Karpas-422 (cell line): ENCODE data around the gene TTC9B. TPM values are rescaled to one million over a fixed set of nuclear protein-coding genes. Genes with fewer than 3 reads are reported as not detected.

ENCODE experiments used
- DNase-seq: peaks from one replicate; pipeline ENCODE4 v3.0.0-alpha.2; 2015
- H2AFZ ChIP-seq: fragments of 200-600 bp; sonication (generic); 2 replicates; pipeline ENCODE4 v1.6.1; 2014; ENCODE audit warnings: antibody characterized with exemption, low read length, mixed read lengths
- H3K27ac ChIP-seq: fragments of 200-600 bp; sonication (generic); 2 replicates; pipeline ENCODE4 v1.5.1; 2014; ENCODE audit warnings: mild to moderate bottlenecking, low read length, moderate library complexity
- H3K27me3 ChIP-seq: fragments of 200-600 bp; sonication (generic); 2 replicates; pipeline ENCODE4 v1.6.1; 2014; ENCODE audit warnings: low read length, mixed read lengths
- H3K36me3 ChIP-seq: fragments of 200-600 bp; sonication (generic); 2 replicates; pipeline ENCODE4 v1.6.1; 2014; ENCODE audit warnings: low read length, mixed read lengths; ENCODE audit not compliant: insufficient read depth
- H3K4me1 ChIP-seq: fragments of 200-600 bp; sonication (generic); 2 replicates; pipeline ENCODE4 v1.6.1; 2014; ENCODE audit warnings: mild to moderate bottlenecking, low read length, mixed read lengths
- H3K4me2 ChIP-seq: fragments of 200-600 bp; sonication (generic); 2 replicates; pipeline ENCODE4 v1.6.1; 2014; ENCODE audit warnings: low read length, low read depth, mild to moderate bottlenecking; ENCODE audit not compliant: poor library complexity, severe bottlenecking
- H3K4me3 ChIP-seq: fragments of 200-600 bp; sonication (generic); 2 replicates; pipeline ENCODE4 v1.5.1; 2014; ENCODE audit warnings: mild to moderate bottlenecking, antibody characterized with exemption, low read length, mixed read lengths
- H3K79me2 ChIP-seq: fragments of 200-600 bp; sonication (generic); 2 replicates; pipeline ENCODE4 v1.6.1; 2014; ENCODE audit warnings: mild to moderate bottlenecking, low read length, mixed read lengths
- H3K9ac ChIP-seq: fragments of 200-600 bp; sonication (generic); 2 replicates; pipeline ENCODE4 v1.6.0; 2014; ENCODE audit warnings: low read length
- H3K9me2 ChIP-seq: fragments of 200-600 bp; sonication (generic), shearing (Covaris generic); replicated peaks from 2 replicates; pipeline ENCODE4 v1.6.0; 2014; ENCODE audit warnings: mild to moderate bottlenecking, low read length, moderate library complexity; ENCODE audit not compliant: insufficient read depth
- H3K9me3 ChIP-seq: fragments of 300-700, 200-600 bp; sonication (generic); 2 replicates; pipeline ENCODE4 v1.6.1; 2014; ENCODE audit warnings: low read length, mixed read lengths
- H4K20me1 ChIP-seq: fragments of 200-600 bp; sonication (generic); 2 replicates; pipeline ENCODE4 v1.6.1; 2014; ENCODE audit warnings: mild to moderate bottlenecking, antibody characterized with exemption, low read length, low read depth; ENCODE audit not compliant: insufficient read depth
- total RNA-seq: library from RNA; depleted of rRNA; stranded (reverse); fragments of >200 nt; shearing (Covaris generic); gene quantifications from 2 replicates; pipeline ENCODE4 v1.2.3, GENCODE V29; 2014; ENCODE audit warnings: low replicate concordance

TTC9B gene
- total RNA-seq, 1 experiment from 2014 or later, result not detected

- Histone ChIP-seq H2AFZ (no peak overlapping the region), H3K9ac (no peak overlapping the region), H3K36me3 (peaks cover 5% of the 10 kb centered on the region; the same call in 1 of the 2 replicates), H3K4me2 (no peak overlapping the region), H4K20me1 (no peaks in the 10 kb centered on the region), H3K9me3 (no peaks in the 10 kb centered on the region), H3K4me3 (no peak overlapping the region), H3K27ac (no peak overlapping the region), H3K79me2 (peaks cover 6% of the 10 kb centered on the region), H3K9me2 (no peaks in the 10 kb centered on the region), H3K27me3 (no peaks in the 10 kb centered on the region), H3K4me1 (no peaks in the 10 kb centered on the region)
- no peak for DNase-seq
Measured at GRCh38 chr19:40239415-40240226, 21.4 kb upstream of the TTC9B start.

GRCh38 chr19:40238775-40239174 is 20.6 kb upstream of the TTC9B start:
- Histone ChIP-seq H3K9me3 (no peaks in the 10 kb centered on the region), H3K4me1 (no peaks in the 10 kb centered on the region), H3K27me3 (no peaks in the 10 kb centered on the region), H3K79me2 (peaks cover 3% of the 10 kb centered on the region; the same call in 1 of the 2 replicates), H3K4me3 (no peak overlapping the region), H3K27ac (no peak overlapping the region), H3K36me3 (peaks cover 5% of the 10 kb centered on the region; the same call in 1 of the 2 replicates), H2AFZ (no peak overlapping the region), H3K9ac (no peak overlapping the region), H3K9me2 (no peaks in the 10 kb centered on the region), H4K20me1 (no peaks in the 10 kb centered on the region), H3K4me2 (no peak overlapping the region)
- no peak for DNase-seq

GRCh38 chr19:40237791-40238190 is 19.6 kb upstream of the TTC9B start:
- H3K27ac ChIP-seq, result no peak overlapping the region
- H3K9me3 ChIP-seq, result no peaks in the 10 kb centered on the region
- no peaks in the 10 kb centered on the region for H3K27me3 ChIP-seq
- no peaks in the 10 kb centered on the region for H3K9me2 ChIP-seq
- DNase-seq, result no peak
- no peak overlapping the region for H2AFZ ChIP-seq
- no peaks in the 10 kb centered on the region for H3K4me1 ChIP-seq
- H3K4me3 ChIP-seq, result no peak overlapping the region
- no peak overlapping the region for H3K4me2 ChIP-seq
- H3K9ac ChIP-seq, result no peak overlapping the region
- no peaks in the 10 kb centered on the region for H4K20me1 ChIP-seq
- H3K79me2 ChIP-seq, result no peaks in the 10 kb centered on the region
- H3K36me3 ChIP-seq, result peaks cover 5% of the 10 kb centered on the region; the same call in 1 of the 2 replicates

- no peak overlapping the region for H3K27ac ChIP-seq
- H3K9me2 ChIP-seq, result no peaks in the 10 kb centered on the region
- no peak overlapping the region for H3K9ac ChIP-seq
- no peaks in the 10 kb centered on the region for H3K9me3 ChIP-seq
- H3K79me2 ChIP-seq, result no peaks in the 10 kb centered on the region
- no peaks in the 10 kb centered on the region for H3K27me3 ChIP-seq
- no peak overlapping the region for H2AFZ ChIP-seq
- 0 out of 2 replicates have a peak, but pooled peaks cover 5% of the 10 kb centered on the region for H4K20me1 ChIP-seq
- H3K4me2 ChIP-seq, result no peak overlapping the region
- no peak for DNase-seq
- no peaks in the 10 kb centered on the region for H3K4me1 ChIP-seq
- H3K4me3 ChIP-seq, result no peak overlapping the region
- H3K36me3 ChIP-seq, result peaks cover 5% of the 10 kb centered on the region; the same call in 1 of the 2 replicates
Measured at GRCh38 chr19:40236366-40236765, 18.2 kb upstream of the TTC9B start.

- DNase-seq, result no peak
- Histone ChIP-seq H4K20me1 (0 out of 2 replicates have a peak, but pooled peaks cover 9% of the 10 kb centered on the region), H3K27ac (no peak overlapping the region), H3K79me2 (no peaks in the 10 kb centered on the region), H3K4me2 (no peak overlapping the region), H3K4me1 (no peaks in the 10 kb centered on the region), H3K4me3 (no peak overlapping the region), H3K27me3 (no peaks in the 10 kb centered on the region), H3K9ac (no peak overlapping the region), H2AFZ (no peak overlapping the region), H3K36me3 (peaks cover 5% of the 10 kb centered on the region; the same call in 1 of the 2 replicates), H3K9me3 (no peaks in the 10 kb centered on the region), H3K9me2 (no peaks in the 10 kb centered on the region)
Measured at GRCh38 chr19:40236026-40236355, 17.8 kb upstream of the TTC9B start.

- no peak overlapping the region for H3K4me3 ChIP-seq
- no peak overlapping the region for H3K4me2 ChIP-seq
- H3K79me2 ChIP-seq, result no peaks in the 10 kb centered on the region
- H3K4me1 ChIP-seq, result no peaks in the 10 kb centered on the region
- peaks cover 4% of the 10 kb centered on the region; the same call in 1 of the 2 replicates for H3K36me3 ChIP-seq
- no peak for DNase-seq
- H4K20me1 ChIP-seq, result 0 out of 2 replicates have a peak, but pooled peaks cover 13% of the 10 kb centered on the region
- H3K27ac ChIP-seq, result no peak overlapping the region
- H3K9ac ChIP-seq, result no peak overlapping the region
- no peaks in the 10 kb centered on the region for H3K9me2 ChIP-seq
- no peaks in the 10 kb centered on the region for H3K27me3 ChIP-seq
- H2AFZ ChIP-seq, result no peak overlapping the region
- no peaks in the 10 kb centered on the region for H3K9me3 ChIP-seq
Measured at GRCh38 chr19:40235238-40236025, 17.2 kb upstream of the TTC9B start.

- no peaks in the 10 kb centered on the region for H3K79me2 ChIP-seq
- H3K4me1 ChIP-seq, result no peaks in the 10 kb centered on the region
- H2AFZ ChIP-seq, result no peak overlapping the region
- H3K9me3 ChIP-seq, result no peaks in the 10 kb centered on the region
- DNase-seq, result no peak
- H3K9me2 ChIP-seq, result no peaks in the 10 kb centered on the region
- H4K20me1 ChIP-seq, result 0 out of 2 replicates have a peak, but pooled peaks cover 13% of the 10 kb centered on the region
- H3K4me3 ChIP-seq, result no peak overlapping the region
- H3K9ac ChIP-seq, result no peak overlapping the region
- no peaks in the 10 kb centered on the region for H3K27me3 ChIP-seq
- no peak overlapping the region for H3K27ac ChIP-seq
- H3K36me3 ChIP-seq, result no peaks in the 10 kb centered on the region
- H3K4me2 ChIP-seq, result no peak overlapping the region
Measured at GRCh38 chr19:40234429-40235237, 16.4 kb upstream of the TTC9B start.
